Uterus (tissue), 2 donors: ENCODE measurements around the gene SMARCA2.

Source experiments
- POLR2A ChIP-seq, 2 donors: fragments of 450-650 bp; IDR thresholded peaks; one replicate each; pipeline ENCODE4 v1.6.1; 2016; ENCODE audit warnings: antibody characterized with exemption in 2 of 2, mild to moderate bottlenecking in 1 of 2, moderate library complexity in 1 of 2
- TF ChIP-seq, protein P1 (sequence below), 4 experiments: fragments of 200-600 bp in 2 of 4; fragments of 450-650 bp in 2 of 4; sonication (generic) in 2 of 4; IDR thresholded peaks; one replicate each; pipeline ENCODE4 v1.5.1; 2016 to 2019; ENCODE audit warnings: antibody characterized with exemption in 4 of 4, mild to moderate bottlenecking in 2 of 4, moderate library complexity in 1 of 4

DNA sequence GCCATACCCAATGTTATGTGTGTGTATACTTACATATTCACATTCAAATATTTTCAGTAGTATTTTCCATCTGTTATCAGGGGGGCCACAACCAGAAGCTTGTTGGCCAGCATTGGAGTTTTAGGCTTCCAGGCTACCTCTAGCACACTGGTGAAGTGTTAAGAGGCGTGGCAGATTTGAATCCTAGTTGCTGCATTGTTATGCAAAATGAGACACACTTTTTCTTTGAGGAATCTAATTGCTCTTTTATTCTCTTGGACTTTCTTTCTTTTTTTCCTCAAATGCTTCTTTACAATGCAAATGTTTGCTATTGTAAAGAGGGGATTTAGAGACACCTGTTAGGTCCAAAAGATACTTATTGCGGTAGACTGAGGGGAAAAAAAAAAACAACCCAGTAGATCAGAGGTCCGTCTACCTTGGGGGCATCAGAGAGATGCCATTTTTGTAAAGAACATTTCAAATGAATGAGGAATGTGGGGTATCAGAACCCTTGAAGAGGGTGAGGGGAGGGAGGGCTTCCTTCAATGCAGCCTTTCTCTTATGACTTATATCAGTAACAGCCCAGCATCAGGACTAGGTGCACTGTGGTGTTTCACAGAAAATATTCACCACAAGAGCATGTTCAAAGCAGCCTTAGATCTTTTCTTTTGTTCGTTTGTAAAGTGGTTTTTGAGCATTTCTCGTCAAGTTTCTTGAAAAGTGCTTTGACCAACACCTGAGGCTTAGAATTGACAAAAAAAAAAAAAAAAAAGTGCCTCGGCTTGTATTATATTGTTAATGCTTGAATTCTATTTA, 3.8 kb downstream of the SMARCA2 start:
- TF ChIP-seq, protein P1, sequence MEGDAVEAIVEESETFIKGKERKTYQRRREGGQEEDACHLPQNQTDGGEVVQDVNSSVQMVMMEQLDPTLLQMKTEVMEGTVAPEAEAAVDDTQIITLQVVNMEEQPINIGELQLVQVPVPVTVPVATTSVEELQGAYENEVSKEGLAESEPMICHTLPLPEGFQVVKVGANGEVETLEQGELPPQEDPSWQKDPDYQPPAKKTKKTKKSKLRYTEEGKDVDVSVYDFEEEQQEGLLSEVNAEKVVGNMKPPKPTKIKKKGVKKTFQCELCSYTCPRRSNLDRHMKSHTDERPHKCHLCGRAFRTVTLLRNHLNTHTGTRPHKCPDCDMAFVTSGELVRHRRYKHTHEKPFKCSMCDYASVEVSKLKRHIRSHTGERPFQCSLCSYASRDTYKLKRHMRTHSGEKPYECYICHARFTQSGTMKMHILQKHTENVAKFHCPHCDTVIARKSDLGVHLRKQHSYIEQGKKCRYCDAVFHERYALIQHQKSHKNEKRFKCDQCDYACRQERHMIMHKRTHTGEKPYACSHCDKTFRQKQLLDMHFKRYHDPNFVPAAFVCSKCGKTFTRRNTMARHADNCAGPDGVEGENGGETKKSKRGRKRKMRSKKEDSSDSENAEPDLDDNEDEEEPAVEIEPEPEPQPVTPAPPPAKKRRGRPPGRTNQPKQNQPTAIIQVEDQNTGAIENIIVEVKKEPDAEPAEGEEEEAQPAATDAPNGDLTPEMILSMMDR (IDR thresholded peaks at IDR 0.05), result no peak
- no peak for TF ChIP-seq POLR2A (IDR thresholded peaks at IDR 0.05)
